HL-60/S4 treated with retinoic acid at 250 ng/mL for 4 days and 3 days (cell line): Measurements from ENCODE around the gene MUC20.
"Not testable (repeated sequence)": the region's sequence is repeated elsewhere in the genome, so short reads cannot be mapped to it uniquely, and the experiment has no call there.

ENCODE experiments used
- in situ Hi-C: fragments of 300-500 bp; cut with MboI; formaldehyde crosslinking; loops from 2 replicates; pipeline ENCODE4 v1.7.0; 2022; ENCODE audit warnings: low sequenced_read_pairs

MUC20 gene

DNA sequence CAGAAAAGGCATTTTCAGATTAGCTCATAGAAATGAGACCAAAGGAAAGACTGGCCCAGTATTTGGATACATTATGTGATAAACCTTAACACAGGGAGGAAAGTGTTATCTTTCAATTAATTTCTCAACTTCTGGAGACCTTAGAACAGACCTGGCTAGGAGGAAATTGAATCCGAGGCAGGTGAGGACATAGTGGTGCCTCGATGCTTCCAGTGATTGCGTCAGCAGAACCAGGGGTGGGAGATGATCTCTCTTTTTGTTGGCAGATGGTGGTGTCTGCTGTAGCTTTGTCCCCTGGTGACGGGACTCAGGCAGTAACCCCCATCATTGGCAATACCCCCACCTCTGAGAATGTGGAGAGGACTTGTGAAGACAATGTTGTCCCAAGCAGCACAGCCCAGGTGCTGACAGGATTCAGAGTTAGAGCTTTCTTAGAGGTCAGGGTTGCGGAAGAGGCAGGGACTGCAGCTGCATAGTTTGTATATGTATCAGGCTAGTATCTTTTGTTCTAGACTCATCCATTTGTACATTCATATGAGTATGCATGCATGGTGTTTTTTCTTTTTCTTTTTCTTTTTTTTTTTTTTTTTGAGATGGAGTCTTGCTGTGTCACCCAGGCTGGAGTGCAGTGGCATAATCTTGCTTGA, 27.9 kb upstream of the MUC20 start:
- in situ Hi-C loops: no loop called here

DNA sequence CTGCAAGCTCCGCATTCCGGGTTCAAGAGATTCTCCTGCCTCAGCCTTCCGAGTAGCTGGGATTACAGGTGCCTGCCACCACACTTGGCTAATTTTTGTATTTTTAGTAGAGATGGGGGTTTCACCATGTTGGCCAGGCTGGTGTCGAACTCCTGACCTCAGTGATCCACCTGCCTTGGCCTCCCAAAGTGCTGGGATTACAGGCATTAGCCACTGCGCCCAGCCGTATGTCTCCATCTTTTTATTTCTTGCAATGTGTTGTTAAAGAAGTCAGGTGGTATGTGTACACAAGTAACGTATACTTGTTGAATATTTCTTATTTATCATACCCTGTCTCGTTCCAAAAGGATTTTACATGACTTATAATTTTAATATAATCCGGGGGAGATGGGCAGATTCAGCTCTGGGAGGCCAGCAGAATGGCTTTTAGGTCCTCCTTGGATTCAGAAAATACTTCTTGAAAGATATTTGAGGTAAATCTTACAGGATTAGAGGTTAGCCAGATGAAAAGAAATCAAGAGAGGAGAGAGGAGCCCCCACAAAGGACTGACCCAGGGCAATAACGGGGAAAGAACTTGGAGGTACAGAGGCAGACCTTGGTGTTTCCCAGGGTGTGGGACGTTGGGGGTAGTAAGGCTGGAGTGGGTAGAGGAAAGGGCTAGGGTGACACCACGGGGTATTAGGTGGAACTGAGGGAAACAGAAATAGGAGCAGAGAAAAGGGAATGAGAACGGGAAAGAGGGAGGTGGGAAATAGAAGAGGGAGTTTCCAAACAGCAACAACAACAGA, 27.2 kb upstream of the MUC20 start:
- in situ Hi-C loops: no loop called here

DNA sequence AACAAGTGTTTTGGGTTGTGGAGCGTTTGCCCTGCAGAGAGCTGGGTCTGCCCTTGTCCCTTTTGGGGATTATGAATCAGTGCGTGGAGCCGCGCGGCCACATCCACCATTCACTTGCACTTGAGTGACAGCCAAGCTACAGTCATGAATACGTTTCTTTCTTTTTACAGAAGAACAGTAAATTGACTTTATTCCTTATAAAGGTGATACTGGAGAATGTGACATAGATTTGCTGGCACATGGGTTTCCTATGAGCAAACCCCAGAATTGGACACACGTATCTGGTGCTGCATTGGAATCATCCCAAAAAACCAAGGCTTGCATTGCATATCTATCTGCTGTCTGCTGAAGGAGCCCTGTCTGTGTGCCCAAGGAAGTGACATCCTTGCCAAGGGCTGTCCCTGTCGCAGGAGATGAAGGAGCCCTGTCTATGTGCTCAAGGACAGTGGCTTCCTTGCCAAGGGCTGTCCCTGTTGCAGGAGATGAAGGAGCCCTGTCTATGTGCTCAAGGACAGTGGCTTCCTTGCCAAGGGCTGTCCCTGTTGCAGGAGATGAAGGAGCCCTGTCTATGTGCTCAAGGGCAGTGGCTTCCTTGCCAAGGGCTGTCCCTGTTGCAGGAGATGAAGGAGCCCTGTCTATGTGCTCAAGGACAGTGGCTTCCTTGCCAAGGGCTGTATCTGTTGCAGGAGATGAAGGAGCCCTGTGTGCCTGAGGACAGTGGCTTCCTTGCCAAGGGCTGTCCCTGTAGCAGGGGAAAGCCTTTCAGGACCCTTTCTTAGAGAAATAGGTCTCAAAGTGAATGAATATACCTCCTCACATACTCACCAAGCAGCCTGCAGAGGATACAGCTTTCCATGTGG, 26.3 kb upstream of the MUC20 start:
- in situ Hi-C loops: not testable (repeated sequence)

DNA sequence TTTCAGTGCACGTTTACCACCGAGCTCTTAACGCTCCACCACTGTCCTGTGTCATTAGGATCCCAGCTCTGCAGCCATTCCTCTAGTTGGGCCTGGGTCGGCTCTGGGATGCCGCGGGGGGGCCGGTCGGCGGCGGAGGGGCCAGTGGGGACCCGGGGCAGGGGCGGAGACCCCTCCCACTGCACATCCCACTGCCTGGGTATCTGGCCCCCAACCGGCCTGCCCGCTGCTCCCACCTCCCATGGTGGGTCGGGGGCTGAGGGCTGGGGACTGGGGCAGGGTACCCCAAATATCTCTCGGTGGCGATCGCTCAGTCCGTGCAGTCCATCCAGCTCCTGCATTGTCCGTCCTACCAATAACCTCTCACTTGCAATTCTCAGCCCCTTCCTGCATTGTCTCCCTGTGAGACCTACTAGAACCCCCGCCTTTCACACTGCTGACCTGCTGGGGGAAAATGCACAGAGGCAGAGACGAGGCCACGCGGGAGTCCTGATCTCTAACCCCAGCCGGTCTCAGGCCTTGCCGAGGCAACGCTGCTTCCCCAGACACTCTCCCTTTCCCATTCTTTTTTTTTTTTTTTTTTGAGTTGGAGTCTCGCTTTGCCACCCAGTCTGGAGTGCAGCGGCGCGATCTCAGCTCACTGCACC, 24.0 kb upstream of the MUC20 start:
- in situ Hi-C loops: no loop called here

DNA sequence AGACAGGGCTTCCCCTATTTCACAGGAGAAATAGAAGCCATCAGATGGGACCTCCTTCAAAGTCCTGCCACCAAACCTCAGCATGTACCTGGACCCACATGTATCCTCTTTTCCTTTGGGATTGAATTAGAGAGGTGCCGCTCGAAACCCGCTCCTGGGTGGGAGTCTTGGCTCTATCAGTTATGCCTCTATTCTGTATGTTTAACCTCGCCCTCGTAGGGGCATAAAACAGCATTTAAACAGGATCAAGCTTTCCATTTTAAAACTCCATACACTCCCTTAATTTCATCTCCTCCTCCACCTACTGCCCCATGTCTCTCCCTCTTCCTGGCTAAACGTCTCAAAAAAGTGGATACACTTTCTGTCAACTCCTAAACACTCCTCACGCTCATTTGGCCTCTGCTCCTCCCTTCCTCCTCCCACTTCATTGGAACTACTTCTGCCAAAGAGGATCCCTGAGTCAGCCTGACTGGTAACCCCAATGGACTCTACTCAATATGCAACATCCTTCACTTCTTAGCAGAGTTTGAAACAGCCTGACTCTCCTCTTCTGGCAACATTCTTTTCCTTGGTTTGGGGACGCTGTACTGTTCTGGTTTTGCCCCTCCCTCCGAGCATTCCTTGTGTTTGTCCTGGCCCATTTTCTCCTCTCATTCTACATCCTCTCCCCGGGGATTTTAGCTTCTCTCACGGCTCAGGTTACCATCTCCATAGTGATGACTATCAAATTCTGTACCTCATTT, 23.0 kb upstream of the MUC20 start:
- in situ Hi-C loops: no loop called here

DNA sequence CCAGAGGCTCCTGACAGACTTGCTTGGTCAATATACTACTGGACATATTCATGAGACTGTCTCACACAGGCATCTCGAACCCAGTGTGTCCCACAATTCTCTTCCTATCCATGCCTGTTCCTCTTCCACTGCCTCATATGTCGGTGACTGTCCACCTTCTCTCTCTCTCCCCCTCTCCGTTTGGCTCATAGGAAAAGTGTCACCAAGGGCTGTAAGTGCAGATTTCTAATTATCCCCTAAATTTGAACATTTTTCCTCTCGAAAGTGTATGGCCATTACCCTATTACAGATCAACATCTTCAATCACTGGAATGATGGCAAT, 22.5 kb upstream of the MUC20 start:
- in situ Hi-C loops: no loop called here

DNA sequence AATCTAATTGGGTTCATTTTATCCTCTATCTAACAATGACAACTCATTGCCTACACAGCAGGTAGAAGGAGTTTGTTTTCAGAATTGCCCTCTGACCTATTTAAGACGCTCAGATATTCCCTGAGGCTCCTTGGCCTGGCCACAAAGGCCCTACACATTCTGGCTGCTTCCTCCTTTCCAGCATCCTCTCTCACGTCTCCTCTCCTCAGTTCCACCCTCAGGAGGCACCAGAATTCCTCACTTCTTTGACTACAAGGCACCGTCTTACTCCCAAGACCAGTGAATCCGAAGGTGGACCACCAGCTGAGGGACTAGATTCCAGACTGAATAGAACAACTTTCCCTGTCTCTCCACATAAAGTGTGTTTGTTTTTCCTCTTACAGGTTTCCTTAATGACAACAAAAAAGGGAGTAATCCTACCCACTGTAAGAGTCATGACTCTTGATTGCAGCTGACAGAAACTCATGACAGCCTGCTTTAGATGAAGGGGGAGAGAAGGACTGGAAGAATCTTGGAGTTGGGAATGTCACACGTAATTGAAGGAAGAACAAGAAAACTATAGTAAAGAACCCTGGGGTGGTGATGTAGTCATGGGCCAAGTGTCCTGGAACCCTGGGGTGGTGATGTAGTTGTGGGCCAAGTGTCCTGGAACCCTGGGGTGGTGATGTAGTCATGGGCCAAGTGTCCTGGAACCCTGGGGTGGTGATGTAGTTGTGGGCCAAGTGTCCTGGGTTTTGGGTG, 22.0 kb upstream of the MUC20 start:
- in situ Hi-C loops: no loop called here

DNA sequence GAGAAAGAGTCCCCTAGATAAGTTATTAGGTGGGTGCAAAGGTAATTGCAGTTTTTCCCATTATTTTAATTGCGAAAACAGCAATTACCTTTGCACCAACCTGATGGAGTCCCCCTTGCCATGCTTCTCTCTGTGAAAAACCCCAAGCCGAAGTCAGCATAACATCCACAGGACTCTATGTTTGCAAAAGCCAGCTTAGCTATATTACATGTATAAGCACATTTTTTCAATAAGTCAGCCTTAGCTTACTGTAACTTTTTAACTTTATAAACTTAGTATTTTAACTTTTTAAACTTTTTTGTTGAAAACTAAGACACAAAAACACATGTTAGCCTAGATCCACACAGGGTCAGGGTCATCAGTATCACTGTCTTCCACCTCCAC, 21.4 kb upstream of the MUC20 start:
- in situ Hi-C loops: no loop called here

DNA sequence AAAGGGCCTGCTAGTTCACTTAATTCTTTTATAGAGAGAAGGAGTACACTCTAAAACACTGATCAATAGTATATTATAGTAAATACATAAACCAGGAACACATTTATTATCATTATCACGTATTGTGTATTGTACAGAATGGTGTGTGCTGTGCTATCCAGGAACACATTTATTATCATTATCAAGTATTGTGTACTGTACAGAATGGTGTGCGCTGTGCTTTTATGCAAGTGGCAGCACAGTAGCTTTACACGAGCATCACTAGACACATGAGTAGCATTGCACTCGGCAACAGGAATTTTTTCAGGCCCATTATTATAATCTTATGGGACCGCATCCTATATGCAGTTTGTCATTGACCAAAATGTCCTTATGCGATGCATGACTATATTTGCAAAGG, 20.9 kb upstream of the MUC20 start:
- in situ Hi-C loops: no loop called here

DNA sequence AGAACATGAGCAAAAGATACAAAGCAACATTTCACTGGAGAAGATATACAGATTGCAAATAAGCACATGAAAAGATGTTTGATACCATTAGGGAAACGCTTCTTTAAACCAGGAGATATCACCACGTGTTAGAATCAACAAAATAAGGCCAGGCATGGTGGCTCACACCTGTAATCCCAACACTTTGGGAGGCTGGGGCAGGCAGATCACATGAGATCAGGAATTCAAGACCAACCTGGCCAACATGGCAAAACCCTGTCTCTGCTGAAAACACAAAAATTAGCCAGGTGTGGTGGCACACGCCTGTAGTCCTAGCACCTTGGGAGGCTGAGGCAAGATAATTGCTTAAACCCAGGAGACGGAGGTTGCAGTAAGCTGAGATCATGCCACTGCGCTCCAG, 20.5 kb upstream of the MUC20 start:
- in situ Hi-C loops: no loop called here

DNA sequence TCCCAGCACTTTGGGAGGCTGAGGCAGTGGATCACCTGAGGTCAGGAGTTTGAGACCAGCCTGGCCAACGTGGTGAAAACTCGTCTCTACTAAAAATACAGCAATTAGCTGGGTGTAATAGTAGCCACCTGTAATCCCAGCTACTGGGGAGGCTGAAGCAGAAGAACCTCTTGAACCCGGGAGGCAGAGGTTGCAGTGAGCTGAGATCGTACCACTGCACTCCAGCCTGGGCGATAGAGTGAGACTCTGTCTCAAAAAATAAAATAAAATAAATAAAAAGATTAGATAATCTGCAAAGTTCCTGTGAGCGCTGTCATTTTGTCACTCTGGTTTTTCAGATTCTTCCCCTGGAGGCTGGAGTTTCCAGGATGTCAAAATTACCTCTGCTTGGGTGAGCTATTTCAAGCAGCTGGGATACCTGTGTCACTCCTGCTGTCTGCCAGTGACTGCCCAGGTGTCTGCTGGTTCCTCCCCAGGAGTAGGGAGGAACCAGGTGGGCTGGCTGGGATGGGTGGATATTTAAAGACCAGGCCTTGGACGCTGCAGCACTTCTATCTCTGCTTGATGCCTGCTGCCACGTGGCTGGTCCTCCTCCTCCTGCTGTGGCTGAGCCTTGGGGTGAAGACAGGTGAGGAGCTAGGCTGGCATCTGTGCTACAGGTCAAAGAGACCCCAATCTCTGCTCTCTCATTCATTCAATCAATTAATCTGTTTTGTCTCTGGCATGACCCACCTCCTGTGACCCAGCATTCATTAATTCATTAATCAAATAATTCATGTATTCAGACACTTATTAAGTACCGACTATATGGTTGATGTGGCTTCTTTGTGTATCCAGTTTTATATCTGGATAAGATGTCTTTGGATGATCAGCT, 19.5 kb upstream of the MUC20 start:
- in situ Hi-C loops: no loop called here

DNA sequence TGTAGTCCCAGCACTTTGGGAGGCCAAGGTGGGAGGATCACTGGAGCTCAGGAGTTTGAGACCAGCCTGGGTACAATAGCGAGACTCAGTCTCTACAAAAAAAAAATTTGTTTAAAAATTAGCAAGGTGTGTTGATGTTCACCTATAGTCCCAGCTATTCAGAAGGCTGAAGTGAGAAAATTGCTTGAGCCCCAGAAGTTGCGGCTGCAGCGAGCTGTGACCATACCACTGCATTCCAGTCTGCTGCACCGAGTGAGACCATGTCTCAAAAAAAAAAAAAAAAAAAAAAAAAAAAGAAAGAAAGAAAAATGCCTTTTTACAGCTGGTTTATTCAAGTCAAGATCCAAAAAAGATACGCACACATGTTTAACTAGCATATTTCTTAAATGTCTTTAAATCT, 17.0 kb upstream of the MUC20 start:
- in situ Hi-C loops: no loop called here

DNA sequence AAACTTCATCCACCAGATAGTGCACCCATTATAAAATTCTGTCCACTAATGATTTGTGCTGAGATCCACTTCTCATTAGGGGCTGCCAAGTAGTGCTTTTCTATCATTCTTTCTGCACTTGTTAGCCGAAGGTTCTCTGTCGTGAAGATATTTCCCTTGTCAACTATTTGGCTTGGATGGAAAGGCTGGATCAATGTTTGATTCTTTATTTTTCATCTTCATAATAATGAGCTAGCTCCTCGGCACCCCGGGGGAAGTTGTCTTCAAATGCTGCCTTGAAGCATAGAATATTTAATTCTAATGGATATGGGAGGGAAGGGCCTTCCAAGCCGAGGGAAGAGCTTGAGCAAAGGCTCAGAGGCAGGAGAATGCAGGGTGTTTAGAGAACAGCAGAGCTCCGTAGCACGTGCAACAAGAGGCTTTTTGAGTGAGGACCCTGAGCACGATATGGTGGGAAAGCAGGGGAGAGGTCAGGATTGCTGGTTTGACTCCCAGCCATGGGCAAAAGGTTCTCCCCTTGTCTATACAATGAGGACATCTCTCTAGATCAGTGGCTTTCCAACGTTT, 16.3 kb upstream of the MUC20 start:
- in situ Hi-C loops: no loop called here

DNA sequence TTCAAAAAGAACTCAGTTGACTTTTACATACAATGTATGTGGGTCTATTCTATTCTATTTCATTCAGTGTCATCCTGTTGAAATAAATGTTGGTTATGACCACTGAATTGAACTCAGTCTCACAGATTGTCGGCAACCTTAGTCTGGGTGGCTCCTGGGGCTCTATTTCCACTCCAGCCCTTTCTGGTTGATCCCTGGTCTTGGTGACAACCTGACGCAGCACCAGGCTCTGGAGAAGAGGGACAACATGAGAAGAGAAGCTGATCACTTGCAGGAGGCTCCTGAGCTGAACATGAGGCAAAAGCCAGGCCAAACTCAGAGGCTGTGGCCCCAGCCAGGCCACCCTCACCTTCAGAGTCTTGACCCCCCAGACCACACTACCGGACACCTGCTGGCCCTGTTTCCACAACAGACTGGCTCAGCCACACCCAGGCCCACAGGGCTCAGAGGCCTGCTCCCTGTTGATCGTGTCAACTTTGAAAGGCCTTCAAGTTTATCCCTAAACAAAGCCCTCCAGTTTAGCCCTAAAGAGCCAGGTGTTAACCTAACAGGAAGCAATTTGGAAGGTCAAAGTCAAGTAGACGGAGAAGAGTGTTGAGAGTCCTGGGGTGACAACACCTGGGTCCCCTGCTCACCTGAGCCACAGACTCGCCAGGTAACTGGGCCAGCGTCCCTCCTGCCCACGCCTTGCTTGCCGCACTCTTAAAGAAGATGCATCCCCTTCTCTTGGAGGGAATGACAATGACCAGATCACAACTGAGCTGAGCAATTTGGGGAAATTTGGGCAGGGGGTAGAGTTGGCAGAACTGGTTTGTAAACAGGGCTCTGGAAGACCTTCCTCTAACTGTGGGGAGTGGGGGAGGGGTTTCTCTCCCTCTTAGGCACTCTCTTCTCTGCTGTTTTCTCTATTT, 15.4 kb upstream of the MUC20 start:
- in situ Hi-C loops: no loop called here

DNA sequence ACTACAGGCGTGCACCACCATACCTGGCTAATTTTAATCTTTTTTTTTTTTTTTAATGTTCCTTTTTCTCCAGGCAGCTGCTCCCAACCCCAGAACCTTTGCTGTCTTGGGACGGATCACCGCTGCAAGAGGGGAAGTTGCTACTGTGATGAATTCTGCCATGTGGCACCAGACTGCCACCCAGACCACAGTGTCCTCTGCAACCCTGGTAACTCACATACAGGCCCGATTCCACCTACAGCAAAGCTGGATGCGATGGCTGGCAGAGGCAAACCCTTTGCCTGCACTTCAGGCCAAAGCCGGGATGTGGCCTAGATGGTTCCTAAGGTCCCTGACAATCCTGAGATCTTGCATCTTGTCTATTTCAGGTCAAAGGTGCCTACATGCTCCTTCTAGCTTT, 12.7 kb upstream of the MUC20 start:
- in situ Hi-C loops: no loop called here

DNA sequence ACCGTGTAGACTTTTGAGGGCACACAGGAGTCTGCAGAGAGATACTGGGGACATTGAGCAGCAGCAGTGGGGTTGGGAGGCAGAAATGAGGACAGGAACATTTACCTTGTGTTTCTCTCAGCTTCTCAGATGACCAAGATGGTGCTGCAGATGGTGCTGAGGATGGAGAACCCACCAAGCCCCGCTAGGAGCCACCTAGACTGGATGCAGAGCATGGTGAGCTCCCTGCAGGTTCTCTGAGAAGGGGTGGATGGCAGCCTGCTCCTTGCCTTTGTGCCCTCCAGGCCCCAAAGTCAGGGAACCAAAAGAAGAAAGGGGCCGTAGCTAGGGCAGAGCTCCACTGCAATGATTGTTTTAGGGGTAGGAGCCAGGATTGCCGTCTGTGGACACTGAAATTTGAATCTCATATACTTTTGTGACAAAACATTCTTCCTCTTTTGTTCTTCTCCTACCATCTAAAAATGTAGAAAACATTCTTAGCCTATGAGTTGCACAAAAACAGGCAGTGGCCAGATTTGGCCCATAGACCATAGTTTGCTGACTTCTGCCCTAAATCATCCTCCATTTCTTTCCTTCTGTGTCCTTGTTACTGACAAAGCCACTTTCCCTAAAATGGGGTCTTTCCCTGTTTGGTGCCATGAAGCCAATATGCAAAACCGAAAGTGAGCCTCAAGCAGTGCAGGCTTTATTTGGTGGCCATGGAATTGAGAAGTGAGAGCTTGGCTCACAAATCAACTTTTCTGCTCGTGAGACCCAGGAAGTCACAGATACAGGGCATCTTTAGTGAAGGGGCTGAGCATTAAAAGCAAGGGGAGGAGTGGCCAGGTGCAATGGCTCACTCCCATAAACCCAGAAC, 11.9 kb upstream of the MUC20 start:
- in situ Hi-C loops: no loop called here

DNA sequence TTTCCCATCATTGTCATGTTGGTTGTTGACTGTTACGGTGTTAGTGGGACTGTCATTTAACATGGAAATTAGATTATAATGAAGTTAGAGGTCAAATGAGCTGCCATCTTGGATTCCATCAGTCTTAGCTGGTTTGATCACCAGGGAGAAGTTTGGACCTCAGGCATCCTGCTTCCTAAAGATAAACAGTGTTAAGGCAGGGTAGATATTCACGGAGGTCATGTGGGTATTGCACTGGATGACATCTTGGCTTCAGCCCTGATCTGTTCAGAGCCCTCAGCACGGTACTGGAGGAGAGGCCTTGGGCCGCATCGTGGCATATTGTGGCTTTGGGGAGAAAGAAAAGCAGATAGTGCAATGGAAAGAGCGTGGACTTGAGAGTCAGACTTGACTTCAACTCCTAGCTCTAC, 11.1 kb upstream of the MUC20 start:
- in situ Hi-C loops: no loop called here
